Nephron progenitor cell (in vitro differentiated cells): ENCODE data around the gene PRKCE.

Experiments
- DNase-seq: peaks from one replicate; pipeline ENCODE4 v3.0.0; 2021
- H3K27ac Mint-ChIP-seq: 2 replicates; pipeline ENCODE4 v1.8.0; 2021; ENCODE audit warnings: mild to moderate bottlenecking, moderate library complexity, mixed read lengths
- H3K27me3 Mint-ChIP-seq: 2 replicates; pipeline ENCODE4 v1.8.0; 2021; ENCODE audit warnings: mild to moderate bottlenecking, low read depth, mixed read lengths; ENCODE audit not compliant: poor library complexity
- H3K36me3 Mint-ChIP-seq: 2 replicates; pipeline ENCODE4 v1.8.0; 2021; ENCODE audit warnings: low read depth, mixed read lengths
- H3K4me1 Mint-ChIP-seq: 2 replicates; pipeline ENCODE4 v1.8.0; 2021; ENCODE audit warnings: mixed read lengths
- H3K4me3 Mint-ChIP-seq: 2 replicates; pipeline ENCODE4 v1.8.0; 2021; ENCODE audit warnings: mild to moderate bottlenecking, moderate library complexity, mixed read lengths
- H3K9me3 Mint-ChIP-seq: 2 replicates; pipeline ENCODE4 v1.8.0; 2021; ENCODE audit warnings: mild to moderate bottlenecking, moderate library complexity, mixed read lengths
- TF ChIP-seq, protein P1 (sequence below): fragments of 200-600 bp; sonication (generic); IDR thresholded peaks from 2 replicates; pipeline ENCODE4 v1.5.0; 2021; ENCODE audit warnings: antibody characterized with exemption

The PRKCE gene

DNA sequence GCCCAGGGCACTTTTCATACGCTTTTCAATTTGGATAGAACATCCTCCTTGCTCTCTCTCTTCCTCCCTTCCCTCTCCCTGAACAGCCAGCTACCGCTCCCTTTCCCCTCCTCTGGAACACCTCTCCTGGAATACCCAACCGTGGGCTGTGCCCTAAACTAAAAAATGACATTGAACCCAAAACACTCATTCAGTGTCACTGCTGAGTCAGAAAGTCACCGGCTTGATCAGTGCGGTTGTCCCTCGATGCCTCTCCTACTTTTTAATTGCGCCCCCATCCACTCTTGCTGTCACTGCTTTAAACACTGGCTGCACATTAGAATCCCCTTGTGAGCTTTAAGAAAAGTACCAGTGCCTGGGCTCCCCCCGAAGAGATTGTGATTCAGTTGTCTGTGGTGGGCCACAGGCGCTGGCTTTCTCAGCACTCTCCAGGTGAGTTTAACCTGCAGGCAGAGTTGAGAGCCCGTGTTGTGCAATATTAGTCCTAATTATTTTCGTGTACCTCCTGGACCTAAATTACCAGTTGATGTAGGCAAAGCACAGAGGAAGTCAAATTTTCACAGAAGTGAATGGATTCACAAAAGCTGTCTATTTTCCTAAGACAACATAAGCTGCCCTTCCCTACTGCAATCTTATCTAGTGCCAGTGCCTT is 302.0 kb downstream of the PRKCE start:
- Mint-ChIP-seq H3K4me1 (no peaks in the 10 kb centered on the region), H3K27me3 (peaks cover 24% of the 10 kb centered on the region), H3K27ac (no peak overlapping the region), H3K4me3 (no peak overlapping the region), H3K36me3 (no peaks in the 10 kb centered on the region), H3K9me3 (no peaks in the 10 kb centered on the region)
- DNase-seq: no peak
- TF ChIP-seq, protein P1, sequence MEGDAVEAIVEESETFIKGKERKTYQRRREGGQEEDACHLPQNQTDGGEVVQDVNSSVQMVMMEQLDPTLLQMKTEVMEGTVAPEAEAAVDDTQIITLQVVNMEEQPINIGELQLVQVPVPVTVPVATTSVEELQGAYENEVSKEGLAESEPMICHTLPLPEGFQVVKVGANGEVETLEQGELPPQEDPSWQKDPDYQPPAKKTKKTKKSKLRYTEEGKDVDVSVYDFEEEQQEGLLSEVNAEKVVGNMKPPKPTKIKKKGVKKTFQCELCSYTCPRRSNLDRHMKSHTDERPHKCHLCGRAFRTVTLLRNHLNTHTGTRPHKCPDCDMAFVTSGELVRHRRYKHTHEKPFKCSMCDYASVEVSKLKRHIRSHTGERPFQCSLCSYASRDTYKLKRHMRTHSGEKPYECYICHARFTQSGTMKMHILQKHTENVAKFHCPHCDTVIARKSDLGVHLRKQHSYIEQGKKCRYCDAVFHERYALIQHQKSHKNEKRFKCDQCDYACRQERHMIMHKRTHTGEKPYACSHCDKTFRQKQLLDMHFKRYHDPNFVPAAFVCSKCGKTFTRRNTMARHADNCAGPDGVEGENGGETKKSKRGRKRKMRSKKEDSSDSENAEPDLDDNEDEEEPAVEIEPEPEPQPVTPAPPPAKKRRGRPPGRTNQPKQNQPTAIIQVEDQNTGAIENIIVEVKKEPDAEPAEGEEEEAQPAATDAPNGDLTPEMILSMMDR: no peak

DNA sequence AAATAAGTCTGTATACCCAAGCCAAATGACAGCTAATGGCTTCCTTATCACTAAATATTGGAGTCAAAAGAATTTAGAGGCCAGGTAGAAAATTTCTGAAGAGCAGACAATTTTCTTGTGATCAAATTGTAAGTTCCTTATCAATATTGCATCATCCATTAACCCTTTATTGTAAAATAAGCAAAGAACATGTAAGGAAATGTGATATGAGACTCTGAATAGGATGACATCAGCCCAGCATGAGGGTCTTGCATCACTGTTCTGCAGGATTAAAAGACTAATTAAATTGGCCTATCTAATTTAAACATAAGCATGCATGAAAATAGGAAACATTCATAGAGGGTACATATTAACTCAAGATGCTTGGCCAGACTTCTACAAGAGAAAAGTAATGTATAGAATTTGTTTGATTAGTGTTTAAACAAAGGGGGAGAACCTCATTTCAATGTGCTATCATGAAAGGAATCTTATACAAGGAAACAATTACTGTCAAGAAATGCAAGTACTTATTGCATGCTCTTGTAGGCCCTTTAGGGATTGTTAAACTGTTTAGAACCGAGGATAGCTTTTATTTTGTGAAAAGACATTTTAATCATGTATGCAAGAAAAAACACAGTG is 302.9 kb downstream of the PRKCE start:
- Mint-ChIP-seq H3K36me3 (no peaks in the 10 kb centered on the region), H3K27ac (no peak overlapping the region), H3K9me3 (no peaks in the 10 kb centered on the region)

DNA sequence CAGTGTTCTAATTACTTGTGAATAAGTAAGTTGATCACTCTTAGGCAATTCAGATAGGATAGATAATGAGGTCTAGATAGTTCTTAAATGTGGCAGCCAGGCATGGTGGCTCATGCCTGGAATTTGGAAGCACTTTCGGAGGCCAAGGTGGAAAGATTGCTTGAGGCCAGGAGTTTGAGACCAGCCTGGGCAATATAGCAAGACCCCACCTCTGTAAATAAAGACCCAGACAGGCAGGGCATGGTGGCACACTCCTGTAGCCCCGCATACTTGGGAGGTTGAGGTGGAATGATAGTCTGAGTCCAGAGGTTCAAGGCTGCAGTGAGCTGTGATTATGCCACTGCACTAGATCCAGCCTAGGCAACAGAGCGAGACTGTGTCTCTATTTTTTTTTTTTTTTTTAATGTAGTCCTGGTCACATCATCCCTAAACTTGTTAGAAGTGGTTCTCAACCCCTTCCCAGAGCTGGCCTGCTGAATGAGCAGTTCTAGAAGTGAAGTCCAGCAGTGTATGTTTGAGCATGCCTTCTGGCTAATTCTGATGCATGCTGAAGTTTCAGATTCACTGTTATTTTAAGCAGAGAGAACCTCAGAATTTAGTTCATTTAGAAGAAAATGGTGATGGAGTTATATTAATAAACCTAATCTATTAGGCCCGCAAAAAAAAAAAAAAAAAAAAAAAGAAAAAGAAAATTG is 306.2 kb downstream of the PRKCE start:
- no peaks in the 10 kb centered on the region for H3K9me3 Mint-ChIP-seq

More for the DNA sequence above, 302.9 kb downstream of the PRKCE start:
- peaks cover 27% of the 10 kb centered on the region for H3K27me3 Mint-ChIP-seq
- TF ChIP-seq, protein P1: no peak
- DNase-seq: no peak
- no peak overlapping the region for H3K4me3 Mint-ChIP-seq
- H3K4me1 Mint-ChIP-seq: no peaks in the 10 kb centered on the region

DNA sequence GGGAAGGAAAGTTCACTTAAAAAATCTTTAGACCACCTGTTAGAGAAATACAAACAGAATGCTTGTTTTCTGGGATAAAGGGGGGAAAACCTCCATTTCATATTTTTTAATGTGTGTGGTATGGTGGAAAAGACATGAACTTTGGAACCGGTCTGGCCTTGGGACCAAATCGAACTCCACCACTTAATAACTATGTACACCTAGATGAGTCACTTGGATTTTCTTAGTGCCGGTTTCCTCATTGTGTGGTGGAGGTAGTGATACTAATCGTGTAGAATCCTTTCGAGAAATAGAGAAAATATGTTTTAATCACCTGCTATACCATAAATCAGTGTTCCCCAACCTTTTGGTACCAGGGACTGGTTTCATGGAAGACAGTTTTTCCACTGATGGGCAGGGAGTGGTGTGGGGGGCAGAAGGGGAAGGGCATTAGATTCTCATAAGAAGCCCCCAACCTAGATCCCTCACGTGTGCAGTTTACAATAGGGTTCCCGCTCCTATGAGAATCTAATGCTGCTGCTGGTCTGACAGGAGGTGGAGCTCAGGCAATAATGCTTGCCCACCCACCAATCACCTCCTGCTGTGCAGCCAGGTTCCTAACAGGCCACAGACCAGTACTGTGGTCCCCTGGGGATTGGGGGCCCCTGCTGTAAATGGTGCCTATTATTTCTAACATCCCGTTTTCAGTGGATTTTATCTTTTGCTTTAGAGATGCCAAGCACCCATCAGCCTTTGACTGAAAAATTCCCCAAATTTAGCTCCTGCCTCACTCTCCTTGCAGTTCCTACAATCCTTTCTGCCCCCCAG is 308.8 kb downstream of the PRKCE start:
- Mint-ChIP-seq H3K4me1 (peaks cover 9% of the 10 kb centered on the region), H3K36me3 (no peaks in the 10 kb centered on the region), H3K27me3 (peaks cover 39% of the 10 kb centered on the region), H3K27ac (no peak overlapping the region), H3K9me3 (no peaks in the 10 kb centered on the region), H3K4me3 (no peak overlapping the region)
- no peak for DNase-seq
- TF ChIP-seq, protein P1: no peak

More for the DNA sequence above, 306.2 kb downstream of the PRKCE start:
- H3K36me3 Mint-ChIP-seq: no peaks in the 10 kb centered on the region
- peaks cover 41% of the 10 kb centered on the region for H3K27me3 Mint-ChIP-seq
- H3K27ac Mint-ChIP-seq: no peak overlapping the region
- H3K4me1 Mint-ChIP-seq: peaks cover 9% of the 10 kb centered on the region
- H3K4me3 Mint-ChIP-seq: no peak overlapping the region
- no peak for DNase-seq
- TF ChIP-seq, protein P1: no peak

DNA sequence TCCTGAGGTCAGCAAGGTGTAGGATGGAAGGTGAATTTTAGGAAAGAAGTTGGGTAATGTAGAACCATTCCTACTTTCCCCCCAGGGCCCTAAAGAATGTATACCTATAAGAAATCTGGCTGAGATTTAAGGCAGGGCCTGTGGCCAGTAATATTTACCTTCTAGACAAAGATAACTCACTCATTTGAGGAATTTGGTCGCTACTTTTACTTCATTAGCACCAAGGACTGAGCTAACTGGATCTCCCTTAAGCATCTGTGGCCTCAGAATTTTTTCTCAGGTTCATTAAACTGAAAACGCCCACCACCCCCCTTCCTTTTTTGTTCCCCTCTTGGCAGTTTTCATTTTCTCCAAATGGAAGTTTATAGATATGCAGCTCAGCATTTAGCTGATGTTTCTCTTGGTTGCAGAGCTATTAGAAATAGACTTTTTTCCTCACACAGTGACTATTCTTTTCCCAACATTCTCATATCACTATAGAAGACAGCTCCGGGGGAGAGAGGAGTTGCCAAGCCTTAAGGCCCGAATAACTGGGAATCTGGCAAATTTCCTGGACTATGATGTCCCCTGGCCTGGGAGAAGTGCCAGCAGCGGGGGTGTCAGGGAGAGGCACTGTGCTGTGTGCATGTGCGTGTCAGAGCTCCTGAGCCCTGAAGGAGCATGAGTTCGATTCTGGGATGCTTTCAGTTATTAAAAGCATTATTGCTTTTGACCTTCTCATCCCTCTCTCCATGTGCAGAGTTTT is 310.9 kb downstream of the PRKCE start:
- Mint-ChIP-seq H3K27me3 (peaks cover 42% of the 10 kb centered on the region), H3K4me1 (peaks cover 9% of the 10 kb centered on the region), H3K27ac (no peak overlapping the region), H3K9me3 (no peaks in the 10 kb centered on the region), H3K4me3 (no peak overlapping the region), H3K36me3 (no peaks in the 10 kb centered on the region)
- no peak for DNase-seq
- TF ChIP-seq, protein P1: no peak
